Activated CD8-positive, alpha-beta T cell treated with anti-CD3 and anti-CD28 coated beads for 36 hours (primary cell): Measurements from ENCODE around the gene ZC3H18. TPM values are rescaled to one million over a fixed set of nuclear protein-coding genes. Genes with fewer than 3 reads are reported as not detected.

Experiments
- ATAC-seq: fragments of 200-7000 bp; cut with Tn5 transposase; one replicate; pipeline ENCODE4 v1.10.0; 2021; ENCODE audit warnings: mild to moderate bottlenecking, moderate library complexity
- CTCF ChIA-PET: fragments of 350-600 bp; sonication (Branson Sonifier 250); formaldehyde crosslinking; loops from one replicate; lab custom pipeline; 2021; ENCODE audit warnings: antibody characterized with exemption; lab: Charles Lee
- POLR2A ChIA-PET: fragments of 350-600 bp; sonication (Branson Sonifier 250); formaldehyde crosslinking; loops from one replicate; lab custom pipeline; 2021; ENCODE audit warnings: antibody characterized with exemption; lab: Charles Lee
- DNase-seq: peaks from one replicate; pipeline ENCODE4 v3.0.0-alpha.2; 2020
- H3K27ac Mint-ChIP-seq: one replicate; pipeline ENCODE4 v1.8.0; 2021; ENCODE audit warnings: mild to moderate bottlenecking, mixed read lengths
- H3K27me3 Mint-ChIP-seq: one replicate; pipeline ENCODE4 v1.8.0; 2021; ENCODE audit warnings: mixed read lengths
- H3K36me3 Mint-ChIP-seq: one replicate; pipeline ENCODE4 v1.8.0; 2021; ENCODE audit warnings: low read depth, mixed read lengths
- H3K4me1 Mint-ChIP-seq: one replicate; pipeline ENCODE4 v1.8.0; 2021; ENCODE audit warnings: low read depth, mixed read lengths
- H3K4me3 Mint-ChIP-seq: one replicate; pipeline ENCODE4 v1.8.0; 2021; ENCODE audit warnings: mild to moderate bottlenecking, moderate library complexity, mixed read lengths
- H3K9me3 Mint-ChIP-seq: one replicate; pipeline ENCODE4 v1.8.0; 2021; ENCODE audit warnings: mixed read lengths
- CTCF ChIP-seq: fragments of 200-600 bp; IDR thresholded peaks from one replicate; pipeline ENCODE4 v1.8.0; 2022; ENCODE audit warnings: antibody characterized with exemption, mild to moderate bottlenecking
- intact Hi-C: fragments of 100-400 bp; cut with micrococcal nuclease; formaldehyde crosslinking; loops from one replicate; pipeline ENCODE4 v1.10.0; 2022
- total RNA-seq, 2 experiments: library from RNA; stranded (reverse); gene quantifications; one replicate each; pipeline ENCODE4 v1.2.3, GENCODE V29; 2021

Gene ZC3H18
- total RNA-seq, 2 experiments from 2014 or later, result 67.7 to 73.5 TPM

GRCh38 chr16:88536971-88537751 lies 33.0 kb upstream of the ZC3H18 start:
- H3K4me1 Mint-ChIP-seq, result peaks cover 9% of the 10 kb centered on the region
- ATAC-seq (no peak), DNase-seq (peak; percentile 21)
- no peak for TF ChIP-seq CTCF
- intact Hi-C loops, result no loop called here
- POLR2A ChIA-PET, result interaction anchor here (0.6 to 1.4 kb wide), 4 partner anchors 9 to 225 kb away, joined by 3 read pairs; no protein-coding TSS in a partner anchor
- CTCF ChIA-PET, result interaction anchor here (2.0 kb wide), 1 partner anchor 100 kb away, joined by 9 read pairs; no protein-coding TSS in a partner anchor
- no peaks in the 10 kb centered on the region for H3K9me3 Mint-ChIP-seq
- no peak overlapping the region for H3K27ac Mint-ChIP-seq
- H3K27me3 Mint-ChIP-seq, result no peaks in the 10 kb centered on the region
- H3K4me3 Mint-ChIP-seq, result no peak overlapping the region
- H3K36me3 Mint-ChIP-seq, result peaks cover 4% of the 10 kb centered on the region

- H3K27me3 Mint-ChIP-seq, result no peaks in the 10 kb centered on the region
- H3K27ac Mint-ChIP-seq, result no peak overlapping the region
- POLR2A ChIA-PET, result interaction anchor here (0.7 to 1.4 kb wide), 3 partner anchors 23 to 235 kb away, joined by 3 to 4 read pairs (median 3); partner anchors contain the start of gene ZC3H18
- no peaks in the 10 kb centered on the region for H3K9me3 Mint-ChIP-seq
- H3K36me3 Mint-ChIP-seq, result peaks cover 4% of the 10 kb centered on the region
- H3K4me3 Mint-ChIP-seq, result peak overlapping the region; percentile 6
- intact Hi-C loops, result no loop called here
- peaks cover 9% of the 10 kb centered on the region for H3K4me1 Mint-ChIP-seq
- no peak for TF ChIP-seq CTCF
- no peak for DNase-seq
- no peak for ATAC-seq
- CTCF ChIA-PET, result no interaction called here
These were observed 32.3 kb upstream of the ZC3H18 start for GRCh38 chr16:88537859-88538258.

- intact Hi-C loops, result no loop called here
- Mint-ChIP-seq H3K9me3 (peaks cover 5% of the 10 kb centered on the region), H3K27me3 (no peaks in the 10 kb centered on the region), H3K4me1 (peaks cover 9% of the 10 kb centered on the region), H3K36me3 (peaks cover 9% of the 10 kb centered on the region), H3K4me3 (no peak overlapping the region), H3K27ac (no peak overlapping the region)
- ChIA-PET CTCF (no interaction called here), POLR2A (interaction anchor here (0.6 to 1.4 kb wide), 4 partner anchors 22 to 253 kb away, joined by 3 to 4 read pairs (median 4); partner anchors contain the start of gene ZC3H18)
- DNase-seq (no peak), ATAC-seq (no peak)
- TF ChIP-seq CTCF, result no peak
These were observed 31.7 kb upstream of the ZC3H18 start for GRCh38 chr16:88538366-88539060.

GRCh38 chr16:88539261-88539651 lies 30.9 kb upstream of the ZC3H18 start:
- ChIA-PET CTCF (no interaction called here), POLR2A (interaction anchor here (0.6 to 1.4 kb wide), 2 partner anchors 31 to 253 kb away, joined by 4 read pairs; partner anchors contain the start of gene ZC3H18)
- no peak for TF ChIP-seq CTCF
- Mint-ChIP-seq H3K9me3 (peaks cover 7% of the 10 kb centered on the region), H3K27ac (no peak overlapping the region), H3K4me1 (peaks cover 9% of the 10 kb centered on the region), H3K36me3 (peaks cover 11% of the 10 kb centered on the region), H3K27me3 (no peaks in the 10 kb centered on the region), H3K4me3 (no peak overlapping the region)
- DNase-seq (no peak), ATAC-seq (no peak)
- intact Hi-C loops, result no loop called here
